ENCODE measurements around the gene SYT14. TPM values are rescaled to one million over a fixed set of nuclear protein-coding genes. Genes with fewer than 3 reads are reported as not detected.

The SYT14 gene
- total and polyA plus RNA-seq, 5 donors from 2014 or later, result not detected

- Mint-ChIP-seq H3K27ac (no peak overlapping the region), H3K4me1 (no peaks in the 10 kb centered on the region), H3K36me3 (no peaks in the 10 kb centered on the region), H3K27me3 (no peaks in the 10 kb centered on the region), H3K4me3 (no peak overlapping the region), H3K9me3 (no peaks in the 10 kb centered on the region)
- H3K27me3 ChIP-seq (ENCODE audit: control insufficient read depth, insufficient read depth, low read length), result no peaks in the 10 kb centered on the region
- H3K4me3 ChIP-seq (ENCODE audit: low read depth, low read length), result no peak overlapping the region
- DNase-seq (no peak), ATAC-seq (ENCODE audit: low read depth in 2 of 2) (no peak)
- no peaks in the 10 kb centered on the region for H3K36me3 ChIP-seq (ENCODE audit: control insufficient read depth, insufficient read depth, low read length)
- no peaks in the 10 kb centered on the region for H3K4me1 ChIP-seq (ENCODE audit: control insufficient read depth, insufficient read depth, low read length, poor library complexity, severe bottlenecking)
- H3K27ac ChIP-seq (ENCODE audit: insufficient read depth, low read length, poor library complexity, severe bottlenecking), result no peak overlapping the region
- no peaks in the 10 kb centered on the region for H3K9me3 ChIP-seq (ENCODE audit: control insufficient read depth in 2 of 2, low read length in 2 of 2)
These were observed 179.7 kb downstream of the SYT14 start for GRCh38 chr1:210117681-210118170.

- no peaks in the 10 kb centered on the region for H3K27me3 ChIP-seq (ENCODE audit: control insufficient read depth, insufficient read depth, low read length)
- no peaks in the 10 kb centered on the region for H3K36me3 ChIP-seq (ENCODE audit: control insufficient read depth, insufficient read depth, low read length)
- DNase-seq (no peak), ATAC-seq (ENCODE audit: low read depth in 2 of 2) (no peak)
- H3K9me3 ChIP-seq (ENCODE audit: control insufficient read depth in 2 of 2, low read length in 2 of 2), result no peaks in the 10 kb centered on the region
- H3K4me1 Mint-ChIP-seq, result no peaks in the 10 kb centered on the region
- peaks cover 0 to 2% (median 0%) of the 10 kb centered on the region in 7 donors for H3K9me3 Mint-ChIP-seq
- H3K4me1 ChIP-seq (ENCODE audit: control insufficient read depth, insufficient read depth, low read length, poor library complexity, severe bottlenecking), result no peaks in the 10 kb centered on the region
- H3K27ac Mint-ChIP-seq, result no peak overlapping the region
- no peak overlapping the region for H3K27ac ChIP-seq (ENCODE audit: insufficient read depth, low read length, poor library complexity, severe bottlenecking)
- no peak overlapping the region for H3K4me3 ChIP-seq (ENCODE audit: low read depth, low read length)
- no peaks in the 10 kb centered on the region for H3K36me3 Mint-ChIP-seq
- no peak overlapping the region for H3K4me3 Mint-ChIP-seq
- no peaks in the 10 kb centered on the region for H3K27me3 Mint-ChIP-seq
These were observed 185.4 kb downstream of the SYT14 start for GRCh38 chr1:210123383-210123782.

GRCh38 chr1:210123924-210124589 lies 186.0 kb downstream of the SYT14 start:
- Mint-ChIP-seq H3K9me3 (peaks cover 0 to 2% (median 0%) of the 10 kb centered on the region in 7 donors), H3K4me3 (no peak overlapping the region), H3K4me1 (no peaks in the 10 kb centered on the region), H3K27me3 (no peaks in the 10 kb centered on the region), H3K36me3 (no peaks in the 10 kb centered on the region), H3K27ac (no peak overlapping the region)
- Histone ChIP-seq H3K36me3 (ENCODE audit: control insufficient read depth, insufficient read depth, low read length) (no peaks in the 10 kb centered on the region), H3K9me3 (ENCODE audit: control insufficient read depth in 2 of 2, low read length in 2 of 2) (no peaks in the 10 kb centered on the region), H3K4me1 (ENCODE audit: control insufficient read depth, insufficient read depth, low read length, poor library complexity, severe bottlenecking) (no peaks in the 10 kb centered on the region), H3K4me3 (ENCODE audit: low read depth, low read length) (no peak overlapping the region), H3K27ac (ENCODE audit: insufficient read depth, low read length, poor library complexity, severe bottlenecking) (no peak overlapping the region), H3K27me3 (ENCODE audit: control insufficient read depth, insufficient read depth, low read length) (no peaks in the 10 kb centered on the region)
- DNase-seq, result no peak
- no peak for ATAC-seq (ENCODE audit: low read depth in 2 of 2)

- no peak overlapping the region for H3K4me3 ChIP-seq (ENCODE audit: low read depth, low read length)
- Mint-ChIP-seq H3K4me3 (no peak overlapping the region), H3K27ac (no peak overlapping the region), H3K4me1 (no peaks in the 10 kb centered on the region), H3K27me3 (no peaks in the 10 kb centered on the region), H3K9me3 (peaks cover 0 to 2% (median 0%) of the 10 kb centered on the region in 7 donors), H3K36me3 (no peaks in the 10 kb centered on the region)
- H3K4me1 ChIP-seq (ENCODE audit: control insufficient read depth, insufficient read depth, low read length, poor library complexity, severe bottlenecking), result no peaks in the 10 kb centered on the region
- no peak for ATAC-seq (ENCODE audit: low read depth in 2 of 2)
- H3K36me3 ChIP-seq (ENCODE audit: control insufficient read depth, insufficient read depth, low read length), result no peaks in the 10 kb centered on the region
- no peak overlapping the region for H3K27ac ChIP-seq (ENCODE audit: insufficient read depth, low read length, poor library complexity, severe bottlenecking)
- no peaks in the 10 kb centered on the region for H3K27me3 ChIP-seq (ENCODE audit: control insufficient read depth, insufficient read depth, low read length)
- no peaks in the 10 kb centered on the region for H3K9me3 ChIP-seq (ENCODE audit: control insufficient read depth in 2 of 2, low read length in 2 of 2)
- no peak for DNase-seq
These were observed 186.7 kb downstream of the SYT14 start for GRCh38 chr1:210124736-210125135.

- peaks cover 0 to 2% (median 0%) of the 10 kb centered on the region in 7 donors for H3K9me3 Mint-ChIP-seq
- ATAC-seq (ENCODE audit: low read depth in 2 of 2), result no peak
- no peaks in the 10 kb centered on the region for H3K36me3 ChIP-seq (ENCODE audit: control insufficient read depth, insufficient read depth, low read length)
These were observed 187.1 kb downstream of the SYT14 start for GRCh38 chr1:210125143-210125542.

GRCh38 chr1:210129092-210129491 lies 191.1 kb downstream of the SYT14 start:
- DNase-seq, result no peak
- no peak overlapping the region for H3K4me3 ChIP-seq (ENCODE audit: low read depth, low read length)
- no peaks in the 10 kb centered on the region for H3K9me3 ChIP-seq (ENCODE audit: control insufficient read depth in 2 of 2, low read length in 2 of 2)
- H3K36me3 Mint-ChIP-seq, result no peaks in the 10 kb centered on the region
- peaks cover 0 to 2% (median 0%) of the 10 kb centered on the region in 7 donors for H3K9me3 Mint-ChIP-seq
- no peak overlapping the region for H3K27ac ChIP-seq (ENCODE audit: insufficient read depth, low read length, poor library complexity, severe bottlenecking)
- H3K4me1 Mint-ChIP-seq, result no peaks in the 10 kb centered on the region
- no peak overlapping the region for H3K4me3 Mint-ChIP-seq
- H3K27me3 ChIP-seq (ENCODE audit: control insufficient read depth, insufficient read depth, low read length), result no peaks in the 10 kb centered on the region
- H3K36me3 ChIP-seq (ENCODE audit: control insufficient read depth, insufficient read depth, low read length), result no peaks in the 10 kb centered on the region
- H3K27ac Mint-ChIP-seq, result no peak overlapping the region
- H3K4me1 ChIP-seq (ENCODE audit: control insufficient read depth, insufficient read depth, low read length, poor library complexity, severe bottlenecking), result no peaks in the 10 kb centered on the region
- no peak for ATAC-seq (ENCODE audit: low read depth in 2 of 2)
- H3K27me3 Mint-ChIP-seq, result no peaks in the 10 kb centered on the region

More at GRCh38 chr1:210125143-210125542, 187.1 kb downstream of the SYT14 start:
- Mint-ChIP-seq H3K27me3 (no peaks in the 10 kb centered on the region), H3K4me1 (no peaks in the 10 kb centered on the region), H3K4me3 (no peak overlapping the region), H3K36me3 (no peaks in the 10 kb centered on the region), H3K27ac (no peak overlapping the region)
- Histone ChIP-seq H3K27ac (ENCODE audit: insufficient read depth, low read length, poor library complexity, severe bottlenecking) (no peak overlapping the region), H3K27me3 (ENCODE audit: control insufficient read depth, insufficient read depth, low read length) (no peaks in the 10 kb centered on the region), H3K4me1 (ENCODE audit: control insufficient read depth, insufficient read depth, low read length, poor library complexity, severe bottlenecking) (no peaks in the 10 kb centered on the region), H3K9me3 (ENCODE audit: control insufficient read depth in 2 of 2, low read length in 2 of 2) (no peaks in the 10 kb centered on the region), H3K4me3 (ENCODE audit: low read depth, low read length) (no peak overlapping the region)
- no peak for DNase-seq

- no peak overlapping the region for H3K27ac ChIP-seq (ENCODE audit: insufficient read depth, low read length, poor library complexity, severe bottlenecking)
- no peaks in the 10 kb centered on the region for H3K36me3 ChIP-seq (ENCODE audit: control insufficient read depth, insufficient read depth, low read length)
- no peak for ATAC-seq (ENCODE audit: low read depth in 2 of 2)
- H3K4me3 ChIP-seq (ENCODE audit: low read depth, low read length), result no peak overlapping the region
- no peaks in the 10 kb centered on the region for H3K36me3 Mint-ChIP-seq
- DNase-seq, result no peak
- H3K27ac Mint-ChIP-seq, result no peak overlapping the region
- no peaks in the 10 kb centered on the region for H3K27me3 Mint-ChIP-seq
- no peak overlapping the region for H3K4me3 Mint-ChIP-seq
- no peaks in the 10 kb centered on the region for H3K9me3 ChIP-seq (ENCODE audit: control insufficient read depth in 2 of 2, low read length in 2 of 2)
- H3K4me1 ChIP-seq (ENCODE audit: control insufficient read depth, insufficient read depth, low read length, poor library complexity, severe bottlenecking), result no peaks in the 10 kb centered on the region
- no peaks in the 10 kb centered on the region for H3K4me1 Mint-ChIP-seq
- peaks cover 0 to 2% (median 0%) of the 10 kb centered on the region in 7 donors for H3K9me3 Mint-ChIP-seq
- no peaks in the 10 kb centered on the region for H3K27me3 ChIP-seq (ENCODE audit: control insufficient read depth, insufficient read depth, low read length)
These were observed 191.7 kb downstream of the SYT14 start for GRCh38 chr1:210129759-210130158.

- Histone ChIP-seq H3K36me3 (ENCODE audit: control insufficient read depth, insufficient read depth, low read length) (no peaks in the 10 kb centered on the region), H3K4me3 (ENCODE audit: low read depth, low read length) (no peak overlapping the region), H3K4me1 (ENCODE audit: control insufficient read depth, insufficient read depth, low read length, poor library complexity, severe bottlenecking) (no peaks in the 10 kb centered on the region), H3K9me3 (ENCODE audit: control insufficient read depth in 2 of 2, low read length in 2 of 2) (no peaks in the 10 kb centered on the region), H3K27ac (ENCODE audit: insufficient read depth, low read length, poor library complexity, severe bottlenecking) (no peak overlapping the region), H3K27me3 (ENCODE audit: control insufficient read depth, insufficient read depth, low read length) (no peaks in the 10 kb centered on the region)
- Mint-ChIP-seq H3K4me3 (no peak overlapping the region), H3K27me3 (peaks cover 4% of the 10 kb centered on the region), H3K9me3 (peaks cover 0 to 3% (median 0%) of the 10 kb centered on the region in 7 donors), H3K36me3 (no peaks in the 10 kb centered on the region), H3K27ac (no peak overlapping the region), H3K4me1 (no peaks in the 10 kb centered on the region)
- DNase-seq, result peak in 1 of 3 donors; percentile 1
- ATAC-seq (ENCODE audit: low read depth in 2 of 2), result no peak
These were observed 194.6 kb downstream of the SYT14 start for GRCh38 chr1:210132582-210132981.
